Activated T-helper 9 cell treated with anti-CD3 and anti-CD28 coated beads, Interleukin-2, amount 50 U/mL, for 16 hours (primary cell): ENCODE measurements around the gene KMT2B.

Experiments used
- DNase-seq: peaks from one replicate; pipeline ENCODE4 v3.0.0-alpha.2; 2020; ENCODE audit warnings: low read depth

KMT2B gene

GRCh38 chr19:35742121-35742724 is 24.4 kb downstream of the KMT2B start, which contains the start of gene IGFLR1:
Gene IGFLR1 (minus strand): TSS chr19:35742452. CDS start chr19:35741180, 1,272 bp downstream.
- peak; percentile 59 for DNase-seq

GRCh38 chr19:35743640-35744429 is 26.0 kb downstream of the KMT2B start:
- DNase-seq, result no peak

GRCh38 chr19:35744430-35745327 is 26.9 kb downstream of the KMT2B start:
- peak; percentile 88 for DNase-seq

GRCh38 chr19:35745328-35746086 is 27.7 kb downstream of the KMT2B start, which contains the start of the genes PSENEN and U2AF1L4:
Gene PSENEN (plus strand): TSS chr19:35745651. CDS start chr19:35745931, 280 bp downstream.
Gene U2AF1L4 (minus strand): TSS chr19:35745418. CDS start chr19:35745391, 27 bp downstream.
- DNase-seq, result peak; percentile 95

GRCh38 chr19:35746087-35746462 is 28.3 kb downstream of the KMT2B start:
- no peak for DNase-seq

GRCh38 chr19:35746531-35746930 is 28.7 kb downstream of the KMT2B start:
- no peak for DNase-seq

- peak; percentile 98 for DNase-seq
These were observed 30.6 kb downstream of the KMT2B start, which contains the start of gene LIN37 for GRCh38 chr19:35748106-35749020. Gene LIN37 (plus strand): TSS chr19:35748576. CDS start chr19:35748725, 149 bp downstream.

- no peak for DNase-seq
These were observed 32.4 kb downstream of the KMT2B start for GRCh38 chr19:35750167-35750566.

- DNase-seq, result no peak
These were observed 34.3 kb downstream of the KMT2B start for GRCh38 chr19:35751839-35752745.

- DNase-seq, result no peak
These were observed 35.0 kb downstream of the KMT2B start for GRCh38 chr19:35752746-35753350.

- DNase-seq, result no peak
These were observed 36.0 kb downstream of the KMT2B start for GRCh38 chr19:35753634-35754369.

GRCh38 chr19:35754370-35755130 is 36.7 kb downstream of the KMT2B start:
- no peak for DNase-seq

GRCh38 chr19:35755131-35755549 is 37.3 kb downstream of the KMT2B start:
- DNase-seq, result no peak

GRCh38 chr19:35755550-35756376 is 38.0 kb downstream of the KMT2B start:
- peak; percentile 54 for DNase-seq

- no peak for DNase-seq
These were observed 38.8 kb downstream of the KMT2B start, which contains the start of gene HSPB6 for GRCh38 chr19:35756377-35757230. Gene HSPB6 (minus strand): TSS chr19:35757029. CDS start chr19:35757008, 21 bp downstream.
